ENCODE measurements around the gene GPRC5B. TPM values are rescaled to one million over a fixed set of nuclear protein-coding genes. Genes with fewer than 3 reads are reported as not detected.

Gene GPRC5B
- polyA plus RNA-seq, 1 donor, result 46.8 TPM

GRCh38 chr16:19914877-19915276, 30.2 kb upstream of the GPRC5B start:
- Histone ChIP-seq H3K4me3 (ENCODE audit: low read length) (no peak overlapping the region), H3K36me3 (ENCODE audit: control insufficient read depth, insufficient read depth, low read length) (no peaks in the 10 kb centered on the region), H3K27ac (ENCODE audit: low read length) (no peak overlapping the region), H3K27me3 (ENCODE audit: control insufficient read depth, insufficient read depth, low read length) (no peaks in the 10 kb centered on the region), H3K4me1 (ENCODE audit: control insufficient read depth, insufficient read depth, low read length) (no peaks in the 10 kb centered on the region), H3K9me3 (ENCODE audit: control insufficient read depth, low read depth, low read length) (no peaks in the 10 kb centered on the region)
- DNase-seq, result no peak
- WGBS (ENCODE audit: insufficient coverage, low lambda C conversion rate), result 95% methylated on average over 5 of the region's 7 CpGs

GRCh38 chr16:19913340-19913645, 28.6 kb upstream of the GPRC5B start:
- H3K27ac ChIP-seq (ENCODE audit: low read length), result no peak overlapping the region
- WGBS (ENCODE audit: insufficient coverage, low lambda C conversion rate), result no CpG with 5 or more reads among the region's 2 CpGs
- DNase-seq, result no peak
- H3K4me1 ChIP-seq (ENCODE audit: control insufficient read depth, insufficient read depth, low read length), result no peaks in the 10 kb centered on the region
- no peaks in the 10 kb centered on the region for H3K36me3 ChIP-seq (ENCODE audit: control insufficient read depth, insufficient read depth, low read length)
- H3K4me3 ChIP-seq (ENCODE audit: low read length), result no peak overlapping the region
- no peaks in the 10 kb centered on the region for H3K27me3 ChIP-seq (ENCODE audit: control insufficient read depth, insufficient read depth, low read length)
- H3K9me3 ChIP-seq (ENCODE audit: control insufficient read depth, low read depth, low read length), result no peaks in the 10 kb centered on the region

GRCh38 chr16:19912455-19913339, 28.0 kb upstream of the GPRC5B start:
- no peak for DNase-seq
- WGBS (ENCODE audit: insufficient coverage, low lambda C conversion rate), result no CpG with 5 or more reads among the region's 22 CpGs
- no peaks in the 10 kb centered on the region for H3K27me3 ChIP-seq (ENCODE audit: control insufficient read depth, insufficient read depth, low read length)
- no peaks in the 10 kb centered on the region for H3K36me3 ChIP-seq (ENCODE audit: control insufficient read depth, insufficient read depth, low read length)
- no peak overlapping the region for H3K4me3 ChIP-seq (ENCODE audit: low read length)
- H3K4me1 ChIP-seq (ENCODE audit: control insufficient read depth, insufficient read depth, low read length), result no peaks in the 10 kb centered on the region
- H3K27ac ChIP-seq (ENCODE audit: low read length), result no peak overlapping the region
- no peaks in the 10 kb centered on the region for H3K9me3 ChIP-seq (ENCODE audit: control insufficient read depth, low read depth, low read length)

GRCh38 chr16:19911747-19912454, 27.3 kb upstream of the GPRC5B start:
- no peak overlapping the region for H3K4me3 ChIP-seq (ENCODE audit: low read length)
- no CpG with 5 or more reads among the region's 8 CpGs for WGBS (ENCODE audit: insufficient coverage, low lambda C conversion rate)
- no peak for DNase-seq
- no peak overlapping the region for H3K27ac ChIP-seq (ENCODE audit: low read length)
- no peaks in the 10 kb centered on the region for H3K4me1 ChIP-seq (ENCODE audit: control insufficient read depth, insufficient read depth, low read length)
- no peaks in the 10 kb centered on the region for H3K9me3 ChIP-seq (ENCODE audit: control insufficient read depth, low read depth, low read length)
- no peaks in the 10 kb centered on the region for H3K36me3 ChIP-seq (ENCODE audit: control insufficient read depth, insufficient read depth, low read length)
- H3K27me3 ChIP-seq (ENCODE audit: control insufficient read depth, insufficient read depth, low read length), result no peaks in the 10 kb centered on the region

DNA sequence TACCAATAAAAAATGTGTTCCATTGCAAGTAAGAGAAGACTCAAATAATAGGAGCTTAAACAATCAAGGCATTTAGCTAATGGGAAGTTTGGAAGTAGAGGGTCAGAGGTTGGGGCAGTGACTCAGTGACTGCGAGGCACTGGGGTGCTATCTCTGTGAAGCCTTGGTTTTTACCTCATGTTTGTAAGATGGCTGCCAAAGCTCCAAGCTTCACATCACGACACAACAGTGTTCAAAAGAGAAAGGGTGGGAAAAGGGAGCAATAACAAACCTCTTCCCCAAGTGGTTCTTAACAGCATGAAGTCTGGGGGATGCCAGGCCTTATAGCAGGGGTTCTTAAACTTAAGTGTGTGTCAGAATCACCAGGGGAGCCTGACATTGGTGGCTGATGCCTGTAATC, 26.6 kb upstream of the GPRC5B start:
- H3K9me3 ChIP-seq (ENCODE audit: control insufficient read depth, low read depth, low read length), result no peaks in the 10 kb centered on the region
- DNase-seq, result no peak
- no peaks in the 10 kb centered on the region for H3K4me1 ChIP-seq (ENCODE audit: control insufficient read depth, insufficient read depth, low read length)
- WGBS (ENCODE audit: insufficient coverage, low lambda C conversion rate), result no CpG with 5 or more reads among the region's 2 CpGs
- H3K27ac ChIP-seq (ENCODE audit: low read length), result no peak overlapping the region
- no peaks in the 10 kb centered on the region for H3K27me3 ChIP-seq (ENCODE audit: control insufficient read depth, insufficient read depth, low read length)
- no peak overlapping the region for H3K4me3 ChIP-seq (ENCODE audit: low read length)
- no peaks in the 10 kb centered on the region for H3K36me3 ChIP-seq (ENCODE audit: control insufficient read depth, insufficient read depth, low read length)

DNA sequence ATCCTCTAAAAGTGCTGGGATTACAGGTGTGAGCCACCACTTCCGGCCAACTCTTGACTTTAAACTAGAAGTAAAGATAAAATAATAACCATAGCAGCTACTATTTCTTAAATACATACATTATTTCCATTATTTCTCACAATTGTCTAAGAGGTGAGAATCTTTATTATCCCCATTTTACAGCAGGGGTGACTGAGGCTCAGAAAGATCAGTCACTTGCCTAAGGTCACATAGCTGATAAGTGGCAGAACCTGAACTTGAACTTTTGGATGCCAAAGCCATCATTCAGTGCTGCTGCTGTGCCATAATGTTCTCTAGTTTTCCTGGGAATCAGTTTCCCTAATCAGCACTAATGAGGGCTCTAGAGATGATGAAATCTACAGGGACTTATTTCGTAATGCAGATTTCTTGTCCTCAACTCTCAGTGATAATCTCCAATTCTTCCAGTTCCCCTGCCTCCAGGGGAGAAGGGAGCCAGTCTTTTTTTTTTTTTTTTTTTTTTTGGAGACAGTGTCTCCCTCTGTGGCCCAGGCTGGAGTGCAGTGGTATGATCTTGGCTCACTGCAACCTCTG, 25.2 kb upstream of the GPRC5B start:
- WGBS (ENCODE audit: insufficient coverage, low lambda C conversion rate), result 80% methylated on average over 1 of the region's 2 CpGs
- Histone ChIP-seq H3K36me3 (ENCODE audit: control insufficient read depth, insufficient read depth, low read length) (no peaks in the 10 kb centered on the region), H3K4me3 (ENCODE audit: low read length) (no peak overlapping the region), H3K27ac (ENCODE audit: low read length) (no peak overlapping the region), H3K27me3 (ENCODE audit: control insufficient read depth, insufficient read depth, low read length) (no peaks in the 10 kb centered on the region), H3K4me1 (ENCODE audit: control insufficient read depth, insufficient read depth, low read length) (no peaks in the 10 kb centered on the region), H3K9me3 (ENCODE audit: control insufficient read depth, low read depth, low read length) (no peaks in the 10 kb centered on the region)
- no peak for DNase-seq

DNA sequence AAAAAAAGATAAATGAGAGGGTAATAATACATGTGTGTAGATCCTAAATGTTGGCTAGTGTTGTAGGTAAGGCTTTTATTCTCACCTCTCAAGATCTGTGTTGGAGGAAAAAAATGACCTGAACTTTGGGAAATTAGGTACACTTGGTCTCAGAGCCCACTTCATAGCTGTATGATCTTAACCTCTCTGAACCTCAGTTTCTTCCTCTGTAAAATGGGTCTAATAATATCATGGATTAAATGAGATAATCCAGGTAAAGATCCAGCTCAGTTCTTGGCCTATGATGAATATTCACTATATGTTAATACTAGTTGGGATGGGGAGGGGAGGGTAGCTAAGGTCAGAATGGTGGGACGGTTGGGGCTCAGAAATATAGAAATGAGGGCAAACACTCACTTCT, 24.3 kb upstream of the GPRC5B start:
- Histone ChIP-seq H3K27ac (ENCODE audit: low read length) (no peak overlapping the region), H3K27me3 (ENCODE audit: control insufficient read depth, insufficient read depth, low read length) (no peaks in the 10 kb centered on the region), H3K9me3 (ENCODE audit: control insufficient read depth, low read depth, low read length) (no peaks in the 10 kb centered on the region), H3K4me1 (ENCODE audit: control insufficient read depth, insufficient read depth, low read length) (no peaks in the 10 kb centered on the region), H3K36me3 (ENCODE audit: control insufficient read depth, insufficient read depth, low read length) (no peaks in the 10 kb centered on the region), H3K4me3 (ENCODE audit: low read length) (no peak overlapping the region)
- DNase-seq, result no peak
- no CpG with 5 or more reads among the region's 1 CpG for WGBS (ENCODE audit: insufficient coverage, low lambda C conversion rate)

DNA sequence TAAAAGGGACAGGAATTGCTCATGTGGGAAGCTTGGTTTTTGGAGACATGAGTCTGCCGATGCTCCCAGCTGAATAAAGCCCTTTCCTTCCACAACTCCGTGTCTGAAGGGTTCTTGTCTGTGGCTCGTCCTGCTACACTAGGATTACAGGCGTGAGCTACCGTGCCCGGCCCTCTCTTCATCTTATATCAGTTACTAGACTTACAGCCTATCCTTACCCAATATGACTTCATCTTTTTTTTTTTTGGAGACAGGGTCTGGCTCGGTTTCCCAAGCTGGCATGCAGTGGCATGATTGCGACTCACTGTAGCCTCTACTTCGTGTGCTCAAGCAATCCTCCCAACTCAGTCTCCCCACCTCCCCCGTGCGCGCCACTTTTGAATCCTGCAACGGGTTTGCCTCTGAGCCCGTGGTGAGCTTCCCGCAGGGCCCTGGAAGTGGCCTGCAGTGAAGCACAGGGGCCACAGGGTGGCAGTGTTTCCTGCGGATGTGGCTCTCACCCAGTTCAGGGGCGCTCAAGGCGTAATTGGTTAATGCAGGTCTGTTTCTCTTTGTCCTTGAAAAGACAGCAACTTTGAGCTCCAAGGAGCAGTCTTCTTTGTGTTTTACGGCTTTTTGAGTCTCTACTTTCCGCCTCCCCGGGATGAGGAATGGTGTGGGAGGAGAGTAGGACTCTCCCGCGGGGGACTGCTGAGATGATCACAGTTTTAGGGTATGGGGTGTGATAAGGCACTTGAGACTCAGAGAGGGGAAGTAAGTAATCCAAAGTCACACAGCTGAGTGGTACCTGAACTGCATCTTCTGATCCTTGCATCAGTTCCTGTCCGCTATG, 22.7 kb upstream of the GPRC5B start:
- 60% methylated on average over 1 of the region's 24 CpGs for WGBS (ENCODE audit: insufficient coverage, low lambda C conversion rate)
- DNase-seq, result peak; percentile 43 to 49
- H3K27ac ChIP-seq (ENCODE audit: low read length), result no peak overlapping the region
- H3K4me3 ChIP-seq (ENCODE audit: low read length), result no peak overlapping the region
- no peaks in the 10 kb centered on the region for H3K4me1 ChIP-seq (ENCODE audit: control insufficient read depth, insufficient read depth, low read length)
- no peaks in the 10 kb centered on the region for H3K36me3 ChIP-seq (ENCODE audit: control insufficient read depth, insufficient read depth, low read length)
- H3K9me3 ChIP-seq (ENCODE audit: control insufficient read depth, low read depth, low read length), result no peaks in the 10 kb centered on the region
- no peaks in the 10 kb centered on the region for H3K27me3 ChIP-seq (ENCODE audit: control insufficient read depth, insufficient read depth, low read length)

- Histone ChIP-seq H3K27me3 (ENCODE audit: control insufficient read depth, insufficient read depth, low read length) (peaks cover 6% of the 10 kb centered on the region), H3K36me3 (ENCODE audit: control insufficient read depth, insufficient read depth, low read length) (no peaks in the 10 kb centered on the region), H3K27ac (ENCODE audit: low read length) (no peak overlapping the region), H3K9me3 (ENCODE audit: control insufficient read depth, low read depth, low read length) (no peaks in the 10 kb centered on the region), H3K4me3 (ENCODE audit: low read length) (no peak overlapping the region), H3K4me1 (ENCODE audit: control insufficient read depth, insufficient read depth, low read length) (no peaks in the 10 kb centered on the region)
- WGBS (ENCODE audit: insufficient coverage, low lambda C conversion rate), result 29% methylated on average over 2 of the region's 7 CpGs
- no peak for DNase-seq
These were observed 16.5 kb upstream of the GPRC5B start for GRCh38 chr16:19901164-19901563.

DNA sequence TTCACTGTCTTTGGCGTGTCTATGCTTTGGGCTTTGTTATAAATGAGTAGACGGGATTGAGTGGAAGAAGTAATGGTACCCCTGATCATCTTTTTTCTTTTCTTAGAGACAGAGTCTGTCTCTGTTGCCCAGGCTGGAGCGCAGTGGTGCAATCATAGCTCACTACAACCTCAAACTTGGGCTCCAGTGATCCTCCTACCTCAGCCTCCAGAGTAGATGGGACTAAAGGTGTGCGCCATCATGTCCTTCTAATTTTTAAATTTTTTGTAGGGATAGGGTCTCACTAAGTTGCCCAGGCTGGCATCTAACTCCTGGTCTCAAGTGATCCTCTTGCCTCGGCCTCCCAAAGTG, 14.9 kb upstream of the GPRC5B start:
- Histone ChIP-seq H3K36me3 (ENCODE audit: control insufficient read depth, insufficient read depth, low read length) (no peaks in the 10 kb centered on the region), H3K4me3 (ENCODE audit: low read length) (no peak overlapping the region), H3K27ac (ENCODE audit: low read length) (no peak overlapping the region), H3K4me1 (ENCODE audit: control insufficient read depth, insufficient read depth, low read length) (no peaks in the 10 kb centered on the region), H3K27me3 (ENCODE audit: control insufficient read depth, insufficient read depth, low read length) (peaks cover 6% of the 10 kb centered on the region), H3K9me3 (ENCODE audit: control insufficient read depth, low read depth, low read length) (no peaks in the 10 kb centered on the region)
- no CpG with 5 or more reads among the region's 5 CpGs for WGBS (ENCODE audit: insufficient coverage, low lambda C conversion rate)
- DNase-seq, result no peak

All from large intestine (tissue), 3 donors.